HepG2 (cell line): ENCODE data around the gene EFS. TPM values are rescaled to one million over a fixed set of nuclear protein-coding genes. Genes with fewer than 3 reads are reported as not detected.

Source experiments
- ASH2L ChIP-seq: fragments of 300-600, 200-600 bp; sonication (generic); IDR thresholded peaks from 2 replicates; pipeline ENCODE4 v1.7.0; 2017; ENCODE audit warnings: low read depth, mild to moderate bottlenecking, moderate library complexity, mixed read lengths, low read length; ENCODE audit not compliant: insufficient read length
- CHCHD3 ChIP-seq: sonication (generic); formaldehyde crosslinking; IDR thresholded peaks from 2 replicates; pipeline ENCODE4 v1.8.0; 2022; ENCODE audit warnings: mild to moderate bottlenecking, missing genetic modification reagents, moderate library complexity
- DDIT3 ChIP-seq: sonication (generic); formaldehyde crosslinking; IDR thresholded peaks from 2 replicates; pipeline ENCODE4 v1.4.0; 2020; ENCODE audit warnings: mild to moderate bottlenecking, missing genetic modification reagents
- ETS1 ChIP-seq: sonication (generic); formaldehyde crosslinking; IDR thresholded peaks from 2 replicates; pipeline ENCODE4 v1.4.0; 2020; ENCODE audit warnings: missing genetic modification reagents
- GPN1 ChIP-seq: sonication (generic); formaldehyde crosslinking; IDR thresholded peaks from 2 replicates; pipeline ENCODE4 v1.5.1; 2020; ENCODE audit warnings: missing genetic modification reagents, borderline replicate concordance
- HOXA3 ChIP-seq: sonication (generic); formaldehyde crosslinking; IDR thresholded peaks from 2 replicates; pipeline ENCODE4 v1.5.0; 2020; ENCODE audit warnings: missing genetic modification reagents
- KIAA2018 ChIP-seq: sonication (generic); formaldehyde crosslinking; IDR thresholded peaks from 2 replicates; pipeline ENCODE4 v1.5.0; 2020; ENCODE audit warnings: mild to moderate bottlenecking, missing genetic modification reagents, borderline replicate concordance
- MXD1 ChIP-seq: sonication (generic); formaldehyde crosslinking; IDR thresholded peaks from 2 replicates; pipeline ENCODE4 v1.4.0; 2020; ENCODE audit warnings: mild to moderate bottlenecking, missing genetic modification reagents
- RFXANK ChIP-seq: IDR thresholded peaks from 2 replicates; pipeline ENCODE4 v1.6.1; 2016
- ZMAT3 ChIP-seq: sonication (generic); formaldehyde crosslinking; conservative IDR thresholded peaks from 2 replicates; pipeline ENCODE4 v1.7.0; 2021; ENCODE audit warnings: missing genetic modification reagents
- ZNF18 ChIP-seq: sonication (generic); formaldehyde crosslinking; IDR thresholded peaks from 2 replicates; pipeline ENCODE4 v1.8.0; 2022; ENCODE audit warnings: mild to moderate bottlenecking, missing genetic modification reagents; ENCODE audit not compliant: insufficient replicate concordance
- ZSCAN5A ChIP-seq: sonication (generic); formaldehyde crosslinking; IDR thresholded peaks from 2 replicates; pipeline ENCODE4 v1.8.0; 2022; ENCODE audit warnings: mild to moderate bottlenecking, missing genetic modification reagents, borderline replicate concordance
- polyA plus RNA-seq, 8 experiments: library from polyadenylated mRNA; depleted of rRNA in 3 of 8; stranded (reverse) in 7 of 8; unstranded in 1 of 8; fragments of >200 nt; fragmentation: Illumina TruSeq in 4 of 8; extraction: Trizol in 4 of 8; gene quantifications; 2 replicates each; pipeline versions ENCODE4 v1.2.1 to v1.2.3, GENCODE V29; 2011 to 2016; ENCODE audit warnings: low read depth in 4 of 8, missing spikeins in 1 of 8, mixed read lengths in 1 of 8; ENCODE audit not compliant: insufficient read depth in 1 of 8
- total RNA-seq, 5 experiments: library from RNA; depleted of rRNA; stranded (reverse); fragments of >200 nt; fragmentation: Illumina TruSeq; extraction: Trizol; gene quantifications; 2 replicates each; pipeline ENCODE4 v1.2.3, GENCODE V29; 2016; ENCODE audit warnings: low read depth in 1 of 5

Gene EFS
- total and polyA plus RNA-seq, 2 of the 13 experiments (the other 11 are each of a cell fraction or from before 2014, with no cell fraction given) = not detected

GRCh38 chr14:23320584-23321571 lies 44.1 kb downstream of the EFS start, which contains the start of gene PABPN1 (continued):
- TF ChIP-seq MXD1 (CRISPR knock-in tag) = peak; percentile 82; the same call in 1 of the 2 replicates
- TF ChIP-seq ZSCAN5A (CRISPR knock-in tag) = peak; percentile 91; the same call in 1 of the 2 replicates
- TF ChIP-seq GPN1 (CRISPR knock-in tag) = no peak; the same call in 1 of the 2 replicates
- TF ChIP-seq ZMAT3 (CRISPR knock-in tag) = peak; percentile 98
- TF ChIP-seq ASH2L = peak; percentile 95
- no peak; the same call in 1 of the 2 replicates for TF ChIP-seq RFXANK (CRISPR knock-in tag)
- peak; percentile 99 for TF ChIP-seq HOXA3 (CRISPR knock-in tag)
- TF ChIP-seq KIAA2018 (CRISPR knock-in tag) = peak; percentile 97; the same call in 1 of the 2 replicates
- 0 out of 2 replicates have a peak, but pooled peaks have one; percentile 79 for TF ChIP-seq ETS1 (CRISPR knock-in tag)
- peak; percentile 5 for TF ChIP-seq ZNF18 (CRISPR knock-in tag)
- peak; percentile 13; the same call in 1 of the 2 replicates for TF ChIP-seq DDIT3 (CRISPR knock-in tag)
- no peak; the same call in 1 of the 2 replicates for TF ChIP-seq CHCHD3 (CRISPR knock-in tag)
